EL (cell line): ENCODE results near the gene KLK4.

Experiments
- DNase-seq: peaks from one replicate; pipeline ENCODE4 v3.0.0-alpha.2; 2016

Gene KLK4, protein sequence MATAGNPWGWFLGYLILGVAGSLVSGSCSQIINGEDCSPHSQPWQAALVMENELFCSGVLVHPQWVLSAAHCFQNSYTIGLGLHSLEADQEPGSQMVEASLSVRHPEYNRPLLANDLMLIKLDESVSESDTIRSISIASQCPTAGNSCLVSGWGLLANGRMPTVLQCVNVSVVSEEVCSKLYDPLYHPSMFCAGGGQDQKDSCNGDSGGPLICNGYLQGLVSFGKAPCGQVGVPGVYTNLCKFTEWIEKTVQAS

DNA sequence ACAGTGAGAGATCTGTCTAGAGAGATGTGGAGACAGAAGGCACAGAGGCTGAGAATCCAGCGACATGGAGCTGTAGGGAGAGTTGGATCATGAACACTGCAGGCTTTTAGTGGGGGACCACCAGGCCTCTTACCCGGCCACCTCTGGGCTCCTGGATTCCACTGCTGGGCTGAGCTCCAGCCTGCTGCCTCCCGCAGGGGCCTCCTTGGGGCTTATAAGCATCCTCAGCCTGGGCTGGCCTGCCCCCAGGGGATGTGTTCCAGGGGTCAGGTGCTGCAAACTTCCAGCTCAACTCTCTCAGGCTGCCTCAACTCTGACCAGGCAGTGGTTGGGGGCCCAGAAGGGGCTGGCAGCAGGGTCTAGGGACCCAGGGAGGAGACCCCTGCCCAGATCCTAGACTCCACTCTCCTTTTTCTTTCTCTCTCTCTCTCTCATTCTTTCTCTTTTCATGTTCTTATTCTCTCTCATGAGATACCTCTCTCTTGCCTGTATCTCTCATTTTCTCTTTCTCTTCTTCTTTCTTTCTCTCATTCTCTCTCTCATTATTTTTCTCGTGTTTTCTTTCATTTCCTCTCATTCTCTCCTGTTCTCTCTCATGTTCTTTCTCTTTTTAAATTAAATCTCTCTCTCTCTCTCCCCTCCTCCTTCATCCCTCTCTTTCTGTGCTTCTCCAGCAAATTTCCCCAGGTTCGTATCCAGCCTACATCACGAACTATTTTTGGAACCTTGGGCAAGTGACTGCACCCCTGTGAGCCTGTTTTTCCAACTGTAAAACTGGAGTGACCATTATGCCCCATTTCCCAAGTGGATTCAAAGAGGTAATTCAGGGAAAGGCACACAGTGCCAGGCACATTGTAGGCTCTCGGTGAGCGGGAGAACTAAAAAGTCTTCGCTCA, at the start of gene KLK4:
Gene KLK4, minus strand, starts transcription at position 190 of the 896 bp plus-strand sequence. CDS start 657 bp downstream, outside the sequence.
- no peak for DNase-seq

GRCh38 chr19:50959731-50960500, 48.7 kb upstream of the KLK4 start:
- DNase-seq = peak; percentile 9

GRCh38 chr19:50957587-50957986, 46.4 kb upstream of the KLK4 start:
- no peak for DNase-seq

DNA sequence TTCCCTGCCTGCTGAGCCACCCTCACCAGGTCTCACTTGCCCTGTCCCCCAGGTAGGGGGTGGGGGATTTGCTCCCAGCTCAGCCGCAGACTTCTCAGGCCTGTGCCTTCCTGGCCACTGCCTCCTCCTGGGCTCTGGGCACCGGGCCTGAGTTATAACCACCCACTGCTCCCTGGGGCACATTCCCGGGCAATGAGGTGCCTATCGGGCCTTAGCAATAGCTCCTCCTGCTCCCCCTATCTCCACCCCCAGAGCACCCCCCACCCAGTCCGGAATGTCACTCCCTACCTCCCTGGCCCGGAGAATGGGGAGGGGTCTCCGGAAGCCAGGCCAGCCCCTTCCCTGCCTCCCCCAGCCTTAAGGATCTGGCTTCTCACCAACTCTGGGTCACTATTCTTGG, 41.7 kb upstream of the KLK4 start, which contains the start of gene KLK5:
Gene KLK5, minus strand, starts transcription at position 129 of the 400 bp plus-strand sequence. CDS start 381 bp downstream, outside the sequence.
- peak; percentile 29 for DNase-seq

GRCh38 chr19:50949861-50950260, 38.7 kb upstream of the KLK4 start:
- DNase-seq = no peak

- no peak for DNase-seq
These were observed 35.9 kb upstream of the KLK4 start for GRCh38 chr19:50947123-50947522.

GRCh38 chr19:50944795-50945194, 33.6 kb upstream of the KLK4 start:
- DNase-seq = no peak

DNA sequence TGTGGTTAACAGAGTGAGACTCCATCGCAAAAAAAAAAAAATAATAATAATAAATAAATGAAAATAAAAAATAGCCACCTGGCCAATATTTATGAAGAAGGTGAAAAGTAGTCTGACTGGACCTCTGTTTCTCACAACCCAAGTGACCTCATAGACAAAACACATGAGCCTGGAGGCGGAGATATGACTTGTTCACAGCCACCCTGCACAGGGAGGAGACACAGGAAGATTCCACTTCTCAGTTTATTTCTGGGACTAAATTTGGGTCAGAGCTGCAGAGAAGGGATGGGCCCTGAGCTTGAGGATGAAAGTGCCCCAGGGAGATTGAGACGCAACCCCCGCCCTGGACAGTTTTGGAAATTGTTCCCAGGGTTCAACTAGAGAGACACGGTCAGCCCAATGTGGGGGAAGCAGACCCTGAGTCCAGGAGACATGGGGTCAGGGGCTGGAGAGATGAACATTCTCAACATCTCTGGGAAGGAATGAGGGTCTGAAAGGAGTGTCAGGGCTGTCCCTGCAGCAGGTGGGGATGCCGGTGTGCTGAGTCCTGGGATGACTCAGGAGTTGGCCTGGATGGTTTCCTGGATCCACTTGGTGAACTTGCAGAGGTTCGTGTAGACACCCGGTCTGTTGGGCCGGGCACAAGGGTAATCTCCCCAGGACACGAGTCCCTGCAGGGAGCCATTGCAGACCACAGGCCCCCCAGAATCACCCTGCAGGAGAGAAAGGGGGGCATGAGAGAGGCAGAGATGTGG, 32.1 kb upstream of the KLK4 start:
- no peak for DNase-seq

GRCh38 chr19:50939596-50939995, 28.4 kb upstream of the KLK4 start:
- no peak for DNase-seq

DNA sequence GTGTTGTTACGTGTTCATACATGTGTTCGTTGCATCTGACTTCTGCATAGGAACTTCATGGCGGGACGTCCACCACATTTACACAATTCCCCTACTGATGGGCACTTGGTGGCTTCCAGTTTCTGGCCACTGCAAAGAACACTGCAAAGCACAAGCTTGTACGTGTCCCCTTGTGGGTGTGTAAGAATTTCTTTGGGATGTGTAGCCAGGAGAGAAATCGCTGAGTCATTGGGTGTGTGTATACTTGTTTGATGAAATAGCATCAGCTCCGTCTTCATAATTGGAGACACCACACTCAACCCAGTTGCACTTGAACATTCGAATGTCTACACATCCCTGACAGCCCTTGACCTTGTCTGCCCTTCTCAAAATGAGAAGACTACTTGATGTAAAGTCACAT, 22.4 kb upstream of the KLK4 start:
- DNase-seq = peak; percentile 21

DNA sequence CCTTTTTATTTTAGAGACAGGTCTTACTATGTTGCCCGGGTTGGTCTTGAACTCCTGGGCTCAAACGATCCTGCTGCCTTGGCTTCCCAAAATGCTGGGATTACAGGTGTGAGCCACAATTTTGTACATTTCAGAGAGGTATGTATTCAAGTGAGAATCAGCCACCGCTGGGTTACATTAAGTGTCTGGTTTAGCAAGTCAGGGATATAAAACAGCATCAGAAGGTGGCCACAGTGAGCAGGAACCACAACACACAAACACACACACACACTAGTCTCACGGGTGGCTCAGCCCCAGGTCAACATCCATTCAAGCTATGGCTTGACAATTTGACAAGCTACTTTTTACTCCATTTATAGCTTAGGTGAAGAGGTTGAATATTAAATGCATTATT, 21.5 kb upstream of the KLK4 start:
- no peak for DNase-seq

DNA sequence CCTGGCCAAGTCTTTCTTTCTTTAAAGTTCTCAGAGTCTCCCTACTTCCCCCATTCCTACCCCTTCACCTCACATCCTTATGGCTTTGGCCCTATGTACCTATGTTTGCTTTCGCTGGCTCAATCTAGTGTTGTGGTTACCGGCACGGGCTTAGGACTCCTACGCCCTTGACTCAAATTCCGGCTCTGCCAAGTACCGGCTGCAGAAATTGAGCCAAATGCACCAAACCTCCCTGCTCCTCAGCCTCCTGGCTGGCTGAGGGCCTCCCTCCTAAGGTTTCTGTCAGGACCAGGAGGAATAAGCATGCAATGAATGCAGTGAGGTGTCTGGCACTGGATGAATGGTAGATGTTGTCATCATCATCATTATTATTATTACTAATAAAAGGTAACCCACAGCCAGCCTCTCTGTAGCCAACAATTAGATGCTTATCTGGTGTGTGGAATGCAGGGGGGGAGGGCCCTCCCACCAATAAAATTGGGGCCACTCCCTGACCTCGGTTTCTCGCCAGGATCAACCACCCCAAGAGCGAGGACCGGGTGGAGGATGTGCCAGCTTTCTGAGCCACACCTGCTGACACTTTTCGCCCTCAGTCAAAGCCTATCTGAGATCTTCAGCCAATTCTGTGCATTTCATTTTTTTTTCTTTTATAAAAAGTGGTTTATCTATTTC, 21.0 kb upstream of the KLK4 start:
- DNase-seq = no peak

- DNase-seq = no peak
These were observed 19.8 kb upstream of the KLK4 start for GRCh38 chr19:50931023-50931422.

DNA sequence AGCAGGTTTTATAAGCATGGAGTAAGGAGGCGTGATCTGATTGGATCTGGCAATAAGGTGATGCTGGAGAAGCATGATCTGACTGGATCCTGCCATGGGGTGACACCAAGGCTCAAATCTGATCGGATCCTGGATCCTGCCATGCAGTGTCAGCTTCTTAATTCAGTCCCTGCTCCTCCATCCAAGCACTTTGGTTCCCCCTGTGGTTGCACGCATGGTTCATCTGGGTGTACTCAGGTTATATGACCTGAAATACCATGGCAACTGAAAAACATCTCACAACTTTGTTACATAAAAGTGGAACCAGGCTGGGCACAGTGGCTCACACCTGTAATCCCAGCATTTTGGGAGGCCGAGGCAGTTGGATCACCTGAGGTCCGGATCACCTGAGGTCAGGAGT, 17.6 kb upstream of the KLK4 start:
- no peak for DNase-seq

- no peak for DNase-seq
These were observed 14.9 kb upstream of the KLK4 start for GRCh38 chr19:50926144-50926543.

GRCh38 chr19:50925734-50926133, 14.5 kb upstream of the KLK4 start:
- DNase-seq = no peak

GRCh38 chr19:50924586-50924985, 13.4 kb upstream of the KLK4 start:
- no peak for DNase-seq

- peak; percentile 72 for DNase-seq
These were observed 11.2 kb upstream of the KLK4 start for GRCh38 chr19:50922317-50922853.

DNA sequence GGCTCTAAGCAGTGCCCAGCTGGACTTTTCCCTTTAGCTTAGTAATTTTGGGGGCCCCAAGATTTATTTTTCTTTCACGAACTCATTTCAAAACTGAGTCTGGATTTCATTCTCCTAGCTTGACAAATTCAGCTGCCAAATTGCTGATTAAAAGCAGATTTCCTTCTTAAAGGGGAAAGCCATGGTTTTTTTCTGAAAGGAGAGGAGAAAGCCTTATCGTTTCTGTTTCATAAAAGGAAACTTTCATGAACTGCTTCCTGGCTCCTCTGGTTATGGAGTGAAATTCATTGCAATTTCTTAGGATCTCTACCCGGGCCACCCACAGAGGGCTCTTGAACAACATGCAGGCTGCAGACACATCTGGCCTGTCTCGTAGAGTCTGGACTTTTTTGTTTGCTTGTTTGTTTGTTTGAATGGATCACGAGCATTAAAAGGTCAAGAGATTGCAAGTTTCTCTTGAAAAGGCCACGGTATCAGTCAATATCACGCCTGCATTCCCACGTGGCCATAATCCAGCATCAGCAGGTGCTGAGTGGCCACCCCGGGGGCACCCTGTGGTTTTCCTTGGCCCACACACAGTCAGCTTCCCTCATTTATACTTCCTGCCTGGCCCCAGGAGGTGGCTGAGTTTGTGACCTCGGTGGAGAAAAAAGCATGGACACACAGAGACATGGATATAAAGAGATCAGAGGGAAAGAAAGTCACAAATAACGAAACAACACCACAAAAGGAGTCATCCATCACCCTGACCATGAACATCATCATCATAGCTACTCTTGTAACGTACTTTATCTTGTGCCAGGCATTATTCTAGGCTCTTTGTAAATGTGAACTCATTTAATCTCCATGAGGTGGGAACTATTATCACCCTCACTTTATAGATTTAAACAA, 10.5 kb upstream of the KLK4 start:
- peak; percentile 12 for DNase-seq

GRCh38 chr19:50916069-50916468, 4.9 kb upstream of the KLK4 start:
- no peak for DNase-seq
